CD4-positive, alpha-beta memory T cell (primary cell): ENCODE measurements around the gene ALKBH6. TPM values are rescaled to one million over a fixed set of nuclear protein-coding genes. Genes with fewer than 3 reads are reported as not detected.

Experiments
- CTCF ChIA-PET: fragments of 350-600 bp; sonication (Branson Sonifier 250); formaldehyde crosslinking; loops from one replicate; lab custom pipeline; 2021; ENCODE audit warnings: inconsistent platforms; ENCODE audit not compliant: partially characterized antibody; lab: Charles Lee
- POLR2A ChIA-PET: fragments of 350-600 bp; sonication (Branson Sonifier 250); formaldehyde crosslinking; loops from one replicate; lab custom pipeline; 2021; ENCODE audit not compliant: partially characterized antibody; lab: Charles Lee
- DNase-seq, 5 donors: peaks; one replicate each; pipeline versions ENCODE4 v3.0.0 to v3.0.0-alpha.2; 2020 to 2022; ENCODE audit warnings: mixed read lengths in 1 of 5
- H3K27ac ChIP-seq: one replicate; pipeline ENCODE4 v1.7.0; 2013; ENCODE audit warnings: low read depth, low read length
- H3K27me3 ChIP-seq: 2 replicates; pipeline ENCODE4 v1.7.0; 2013; ENCODE audit warnings: mild to moderate bottlenecking, low read length, moderate library complexity; ENCODE audit not compliant: insufficient read depth
- H3K36me3 ChIP-seq: 2 replicates; pipeline ENCODE4 v1.7.0; 2013; ENCODE audit warnings: mild to moderate bottlenecking, low read length, moderate library complexity; ENCODE audit not compliant: insufficient read depth
- H3K4me1 ChIP-seq: 2 replicates; pipeline ENCODE4 v1.7.0; 2013; ENCODE audit warnings: mild to moderate bottlenecking, low read length, moderate library complexity; ENCODE audit not compliant: insufficient read depth
- H3K4me3 ChIP-seq, 2 donors: one replicate each; pipeline ENCODE4 v1.7.0; 2013; ENCODE audit warnings: low read length in 2 of 2, mild to moderate bottlenecking in 1 of 2
- H3K9me3 ChIP-seq, 2 donors: one replicate each; pipeline ENCODE4 v1.7.0; 2013; ENCODE audit warnings: low read length in 2 of 2, control low read depth in 1 of 2; ENCODE audit not compliant: control insufficient read depth in 1 of 2
- H3K27ac Mint-ChIP-seq, 7 donors: one replicate each; pipeline ENCODE4 v1.8.0; 2020 to 2021; ENCODE audit warnings: mixed read lengths in 7 of 7, mild to moderate bottlenecking in 6 of 7, inconsistent platforms in 3 of 7, moderate library complexity in 3 of 7
- H3K27me3 Mint-ChIP-seq, 2 donors: one replicate each; pipeline ENCODE4 v1.8.0; 2020 to 2021; ENCODE audit warnings: mixed read lengths in 2 of 2
- H3K36me3 Mint-ChIP-seq, 2 donors: one replicate each; pipeline ENCODE4 v1.8.0; 2020 to 2021; ENCODE audit warnings: mixed read lengths in 2 of 2, inconsistent platforms in 1 of 2, mild to moderate bottlenecking in 1 of 2
- H3K4me1 Mint-ChIP-seq, 4 donors: one replicate each; pipeline ENCODE4 v1.8.0; 2020 to 2021; ENCODE audit warnings: mixed read lengths in 4 of 4, mild to moderate bottlenecking in 1 of 4
- H3K4me3 Mint-ChIP-seq, 8 donors: one replicate each; pipeline ENCODE4 v1.8.0; 2020 to 2021; ENCODE audit warnings: mixed read lengths in 8 of 8, mild to moderate bottlenecking in 7 of 8, moderate library complexity in 6 of 8, inconsistent platforms in 3 of 8
- H3K9me3 Mint-ChIP-seq, 8 donors: one replicate each; pipeline ENCODE4 v1.8.0; 2020 to 2021; ENCODE audit warnings: mixed read lengths in 8 of 8, mild to moderate bottlenecking in 5 of 8, inconsistent platforms in 3 of 8, moderate library complexity in 1 of 8
- intact Hi-C: fragments of 100-400 bp; cut with micrococcal nuclease; formaldehyde crosslinking; loops from one replicate; pipeline ENCODE4 v1.15.1; 2023
- polyA plus RNA-seq, 2 donors: library from polyadenylated mRNA; unstranded; fragments of 300-500 nt; fragmentation: Illumina TruSeq; gene quantifications; one replicate each; pipeline ENCODE4 v1.2.3, GENCODE V29; 2021
- total RNA-seq, 2 experiments: library from RNA; stranded (reverse); gene quantifications; one replicate each; pipeline ENCODE4 v1.2.3, GENCODE V29; 2021

ALKBH6 gene
- total and polyA plus RNA-seq, 4 experiments from 2014 or later = 20.8 to 51.0 (median 36.0) TPM

- no peaks in the 10 kb centered on the region for H3K9me3 Mint-ChIP-seq
- H3K27me3 Mint-ChIP-seq = no peaks in the 10 kb centered on the region
- H3K27ac ChIP-seq = no peak overlapping the region
- H3K27me3 ChIP-seq = no peaks in the 10 kb centered on the region
- no peak overlapping the region for H3K4me3 Mint-ChIP-seq
- H3K4me3 ChIP-seq = no peak overlapping the region
- H3K4me1 Mint-ChIP-seq = peaks cover 9 to 17% (median 12%) of the 10 kb centered on the region in 4 donors
- peaks cover 9% of the 10 kb centered on the region for H3K4me1 ChIP-seq
- intact Hi-C loops = no loop called here
- DNase-seq = no peak
- peaks cover 10 to 12% of the 10 kb centered on the region in 2 donors for H3K36me3 Mint-ChIP-seq
- H3K27ac Mint-ChIP-seq = no peak overlapping the region
- H3K9me3 ChIP-seq = no peaks in the 10 kb centered on the region
- POLR2A ChIA-PET = no interaction called here
- CTCF ChIA-PET = no interaction called here
- peaks cover 11% of the 10 kb centered on the region for H3K36me3 ChIP-seq
Measured at GRCh38 chr19:36019061-36019670, 5.2 kb upstream of the ALKBH6 start.

GRCh38 chr19:36013280-36014011 lies 567 bp downstream of the ALKBH6 start:
- peak overlapping the region; percentile 74 for H3K27ac ChIP-seq
- no peaks in the 10 kb centered on the region for H3K9me3 ChIP-seq
- peaks cover 36% of the 10 kb centered on the region for H3K4me1 ChIP-seq
- no peaks in the 10 kb centered on the region for H3K9me3 Mint-ChIP-seq
- intact Hi-C loops = loop anchor here (1.0 kb wide), 4 partner anchors 18 to 102 kb away; partner anchors contain the start of genes SDHAF1, TBCB, THAP8 and WDR62
- no peaks in the 10 kb centered on the region for H3K27me3 ChIP-seq
- no peaks in the 10 kb centered on the region for H3K27me3 Mint-ChIP-seq
- peaks cover 0 to 6% of the 10 kb centered on the region in 2 donors for H3K36me3 Mint-ChIP-seq
- peak overlapping the region; percentile 94 to 99 (median 94) for H3K4me3 Mint-ChIP-seq
- ChIA-PET POLR2A (interaction anchor here (0.6 to 2.0 kb wide), 14 partner anchors 10 to 201 kb away, joined by 3 to 20 read pairs (median 6); partner anchors contain the start of genes POLR2I, SDHAF1, TBCB and THAP8), CTCF (interaction anchor here (1.0 to 1.7 kb wide), 5 partner anchors 18 to 55 kb away, joined by 4 to 6 read pairs (median 4); partner anchors contain the start of gene THAP8)
- no peak for DNase-seq
- no peaks in the 10 kb centered on the region for H3K36me3 ChIP-seq
- H3K27ac Mint-ChIP-seq = peak overlapping the region; percentile 85 to 99 (median 98)
- peaks cover 28 to 55% (median 33%) of the 10 kb centered on the region in 4 donors for H3K4me1 Mint-ChIP-seq
- H3K4me3 ChIP-seq = peak overlapping the region; percentile 92

- H3K9me3 ChIP-seq = no peaks in the 10 kb centered on the region
- POLR2A ChIA-PET = interaction anchor here (1.2 to 1.5 kb wide), 2 partner anchors 11 to 15 kb away, joined by 4 to 8 read pairs; partner anchors contain the start of gene SDHAF1
- Mint-ChIP-seq H3K27ac (peak overlapping the region in 6 of 7 donors; percentile 7 to 81 (median 69)), H3K27me3 (no peaks in the 10 kb centered on the region), H3K4me1 (peaks cover 24 to 51% (median 35%) of the 10 kb centered on the region in 4 donors), H3K9me3 (no peaks in the 10 kb centered on the region), H3K4me3 (peak overlapping the region in 3 of 8 donors; percentile 5 to 71 (median 46)), H3K36me3 (peaks cover 0 to 6% of the 10 kb centered on the region in 2 donors)
- CTCF ChIA-PET = no interaction called here
- intact Hi-C loops = no loop called here
- no peak for DNase-seq
- no peak overlapping the region for H3K4me3 ChIP-seq
- H3K27ac ChIP-seq = no peak overlapping the region
- no peaks in the 10 kb centered on the region for H3K27me3 ChIP-seq
- peaks cover 38% of the 10 kb centered on the region for H3K4me1 ChIP-seq
- no peaks in the 10 kb centered on the region for H3K36me3 ChIP-seq
Measured at GRCh38 chr19:36010402-36010801, 3.6 kb downstream of the ALKBH6 start.

- peaks cover 0 to 6% of the 10 kb centered on the region in 2 donors for H3K36me3 Mint-ChIP-seq
- ChIA-PET POLR2A (interaction anchor here (1.2 to 1.5 kb wide), 2 partner anchors 11 to 14 kb away, joined by 4 to 8 read pairs; partner anchors contain the start of gene SDHAF1), CTCF (no interaction called here)
- peak overlapping the region; percentile 60 to 77 (median 72) for H3K4me3 Mint-ChIP-seq
- no peaks in the 10 kb centered on the region for H3K9me3 Mint-ChIP-seq
- H3K27me3 Mint-ChIP-seq = no peaks in the 10 kb centered on the region
- no peaks in the 10 kb centered on the region for H3K36me3 ChIP-seq
- H3K27me3 ChIP-seq = no peaks in the 10 kb centered on the region
- H3K4me1 ChIP-seq = peaks cover 32% of the 10 kb centered on the region
- peak overlapping the region; percentile 7 to 90 (median 74) for H3K27ac Mint-ChIP-seq
- H3K4me3 ChIP-seq = peak overlapping the region in 1 of 2 donors; percentile 28
- H3K27ac ChIP-seq = no peak overlapping the region
- intact Hi-C loops = no loop called here
- no peak for DNase-seq
- H3K9me3 ChIP-seq = no peaks in the 10 kb centered on the region
- H3K4me1 Mint-ChIP-seq = peaks cover 22 to 45% (median 34%) of the 10 kb centered on the region in 4 donors
Measured at GRCh38 chr19:36009633-36010379, 4.2 kb downstream of the ALKBH6 start.

- H3K4me3 ChIP-seq = peak overlapping the region in 1 of 2 donors; percentile 28
- Mint-ChIP-seq H3K4me3 (peak overlapping the region; percentile 60 to 77 (median 72)), H3K27ac (peak overlapping the region in 4 of 7 donors; percentile 10 to 82 (median 76)), H3K36me3 (peaks cover 0 to 4% of the 10 kb centered on the region in 2 donors), H3K4me1 (peaks cover 18 to 39% (median 29%) of the 10 kb centered on the region in 4 donors), H3K27me3 (no peaks in the 10 kb centered on the region), H3K9me3 (no peaks in the 10 kb centered on the region)
- no peaks in the 10 kb centered on the region for H3K9me3 ChIP-seq
- H3K4me1 ChIP-seq = peaks cover 28% of the 10 kb centered on the region
- H3K27me3 ChIP-seq = no peaks in the 10 kb centered on the region
- DNase-seq = peak in 4 of 5 donors; percentile 31 to 38 (median 36)
- ChIA-PET CTCF (no interaction called here), POLR2A (interaction anchor here (1.2 to 1.5 kb wide), 3 partner anchors 12 to 78 kb away, joined by 3 to 8 read pairs (median 4); partner anchors contain the start of gene SDHAF1)
- no peak overlapping the region for H3K27ac ChIP-seq
- H3K36me3 ChIP-seq = no peaks in the 10 kb centered on the region
- intact Hi-C loops = no loop called here
Measured at GRCh38 chr19:36009220-36009619, 4.8 kb downstream of the ALKBH6 start.

GRCh38 chr19:36008336-36008978 lies 5.6 kb downstream of the ALKBH6 start, which contains the start of gene SYNE4:
Gene SYNE4, minus strand, starts transcription at chr19:36008813. Its CDS starts 132 bp downstream, at chr19:36008681.
- Mint-ChIP-seq H3K9me3 (no peaks in the 10 kb centered on the region), H3K27me3 (no peaks in the 10 kb centered on the region), H3K4me1 (peaks cover 15 to 32% (median 21%) of the 10 kb centered on the region in 4 donors), H3K27ac (peak within 1 kb of the TSS; percentile 7 to 90 (median 74)), H3K4me3 (peak within 1 kb of the TSS; percentile 60 to 77 (median 72)), H3K36me3 (no peaks in the 10 kb centered on the region)
- ChIA-PET POLR2A (interaction anchor here (0.9 to 1.5 kb wide), 3 partner anchors 13 to 77 kb away, joined by 3 to 8 read pairs (median 3); partner anchors contain the start of gene SDHAF1), CTCF (no interaction called here)
- peak within 1 kb of the TSS in 1 of 2 donors; percentile 28 for H3K4me3 ChIP-seq
- DNase-seq = no peak
- H3K27me3 ChIP-seq = no peaks in the 10 kb centered on the region
- intact Hi-C loops = no loop called here
- no peaks in the 10 kb centered on the region for H3K9me3 ChIP-seq
- no peak within 1 kb of the TSS for H3K27ac ChIP-seq
- H3K4me1 ChIP-seq = peaks cover 25% of the 10 kb centered on the region
- no peaks in the 10 kb centered on the region for H3K36me3 ChIP-seq
